ENCODE data around the gene TMPRSS13. TPM values are rescaled to one million over a fixed set of nuclear protein-coding genes. Genes with fewer than 3 reads are reported as not detected.

TMPRSS13 gene
- total and polyA plus RNA-seq, 2 of the 13 experiments (the other 11 are each of a cell fraction or from before 2014, with no cell fraction given), result not detected

DNA sequence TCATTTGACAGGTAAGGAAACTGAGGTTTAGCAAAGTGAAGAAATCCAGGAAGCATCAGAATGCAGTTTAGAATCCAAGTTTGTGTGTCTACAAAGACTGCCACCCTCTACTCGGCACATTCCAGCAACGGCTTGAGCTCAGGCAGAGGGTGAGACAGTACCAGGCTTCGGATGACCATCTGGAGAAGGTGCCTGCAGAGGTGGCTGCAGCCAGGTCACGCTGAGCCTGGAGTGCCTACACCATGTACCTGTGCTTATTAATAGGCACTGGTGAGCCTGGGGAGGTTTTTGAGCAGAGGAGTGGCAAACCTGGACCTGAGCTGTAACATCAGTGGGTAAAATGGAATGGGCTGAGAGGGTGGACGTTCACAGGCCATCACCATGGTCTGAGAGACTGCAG, 57.4 kb downstream of the TMPRSS13 start:
- CTCF ChIA-PET (ENCODE audit: low intra/inter-chr PET ratio, low total read pairs), result no interaction called here
- TF ChIP-seq FOXA1 (IDR thresholded peaks at IDR 0.05) (no peak), FOXA1 (CRISPR knock-in tag; IDR thresholded peaks at IDR 0.05) (no peak), ZNF766 (CRISPR knock-in tag; IDR thresholded peaks at IDR 0.05; ENCODE audit: borderline replicate concordance) (no peak), STAT5B (CRISPR knock-in tag; IDR thresholded peaks at IDR 0.05) (no peak)
- TF ChIP-seq, protein P1, sequence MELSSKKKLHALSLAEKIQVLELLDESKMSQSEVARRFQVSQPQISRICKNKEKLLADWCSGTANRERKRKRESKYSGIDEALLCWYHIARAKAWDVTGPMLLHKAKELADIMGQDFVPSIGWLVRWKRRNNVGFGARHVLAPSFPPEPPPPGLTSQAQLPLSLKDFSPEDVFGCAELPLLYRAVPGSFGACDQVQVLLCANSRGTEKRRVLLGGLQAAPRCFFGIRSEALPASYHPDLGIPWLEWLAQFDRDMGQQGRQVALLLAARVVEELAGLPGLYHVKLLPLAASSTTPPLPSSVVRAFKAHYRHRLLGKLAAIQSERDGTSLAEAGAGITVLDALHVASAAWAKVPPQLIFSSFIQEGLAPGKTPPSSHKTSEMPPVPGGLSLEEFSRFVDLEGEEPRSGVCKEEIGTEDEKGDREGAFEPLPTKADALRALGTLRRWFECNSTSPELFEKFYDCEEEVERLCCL (CRISPR knock-in tag; IDR thresholded peaks at IDR 0.05; ENCODE audit: borderline replicate concordance), result no peak
- TF ChIP-seq, protein P2, sequence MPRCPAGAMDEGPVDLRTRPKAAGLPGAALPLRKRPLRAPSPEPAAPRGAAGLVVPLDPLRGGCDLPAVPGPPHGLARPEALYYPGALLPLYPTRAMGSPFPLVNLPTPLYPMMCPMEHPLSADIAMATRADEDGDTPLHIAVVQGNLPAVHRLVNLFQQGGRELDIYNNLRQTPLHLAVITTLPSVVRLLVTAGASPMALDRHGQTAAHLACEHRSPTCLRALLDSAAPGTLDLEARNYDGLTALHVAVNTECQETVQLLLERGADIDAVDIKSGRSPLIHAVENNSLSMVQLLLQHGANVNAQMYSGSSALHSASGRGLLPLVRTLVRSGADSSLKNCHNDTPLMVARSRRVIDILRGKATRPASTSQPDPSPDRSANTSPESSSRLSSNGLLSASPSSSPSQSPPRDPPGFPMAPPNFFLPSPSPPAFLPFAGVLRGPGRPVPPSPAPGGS (CRISPR knock-in tag; IDR thresholded peaks at IDR 0.05), result no peak
- TF ChIP-seq, protein P3, sequence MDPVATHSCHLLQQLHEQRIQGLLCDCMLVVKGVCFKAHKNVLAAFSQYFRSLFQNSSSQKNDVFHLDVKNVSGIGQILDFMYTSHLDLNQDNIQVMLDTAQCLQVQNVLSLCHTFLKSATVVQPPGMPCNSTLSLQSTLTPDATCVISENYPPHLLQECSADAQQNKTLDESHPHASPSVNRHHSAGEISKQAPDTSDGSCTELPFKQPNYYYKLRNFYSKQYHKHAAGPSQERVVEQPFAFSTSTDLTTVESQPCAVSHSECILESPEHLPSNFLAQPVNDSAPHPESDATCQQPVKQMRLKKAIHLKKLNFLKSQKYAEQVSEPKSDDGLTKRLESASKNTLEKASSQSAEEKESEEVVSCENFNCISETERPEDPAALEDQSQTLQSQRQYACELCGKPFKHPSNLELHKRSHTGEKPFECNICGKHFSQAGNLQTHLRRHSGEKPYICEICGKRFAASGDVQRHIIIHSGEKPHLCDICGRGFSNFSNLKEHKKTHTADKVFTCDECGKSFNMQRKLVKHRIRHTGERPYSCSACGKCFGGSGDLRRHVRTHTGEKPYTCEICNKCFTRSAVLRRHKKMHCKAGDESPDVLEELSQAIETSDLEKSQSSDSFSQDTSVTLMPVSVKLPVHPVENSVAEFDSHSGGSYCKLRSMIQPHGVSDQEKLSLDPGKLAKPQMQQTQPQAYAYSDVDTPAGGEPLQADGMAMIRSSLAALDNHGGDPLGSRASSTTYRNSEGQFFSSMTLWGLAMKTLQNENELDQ (CRISPR knock-in tag; IDR thresholded peaks at IDR 0.05; ENCODE audit: borderline replicate concordance), result no peak
- TF ChIP-seq, protein P4, sequence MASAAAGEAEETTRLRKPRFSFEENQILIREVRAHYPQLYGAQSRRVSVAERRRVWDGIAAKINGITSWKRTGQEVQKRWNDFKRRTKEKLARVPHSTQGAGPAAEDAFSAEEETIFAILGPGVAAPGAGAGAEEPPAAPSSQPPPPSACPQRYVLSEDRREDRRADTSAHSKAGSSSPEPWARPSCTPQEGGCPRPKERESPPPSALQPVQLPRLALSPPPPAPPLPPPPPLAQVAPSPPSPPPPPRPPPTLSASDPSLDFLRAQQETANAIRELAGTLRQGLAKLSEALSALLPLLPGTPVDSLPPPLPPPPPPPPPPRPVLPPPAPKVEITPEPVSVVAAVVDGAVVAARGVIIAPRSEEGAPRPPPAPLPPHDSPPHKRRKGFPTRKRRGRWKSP (CRISPR knock-in tag; IDR thresholded peaks at IDR 0.05), result no peak
- TF ChIP-seq, protein P5, sequence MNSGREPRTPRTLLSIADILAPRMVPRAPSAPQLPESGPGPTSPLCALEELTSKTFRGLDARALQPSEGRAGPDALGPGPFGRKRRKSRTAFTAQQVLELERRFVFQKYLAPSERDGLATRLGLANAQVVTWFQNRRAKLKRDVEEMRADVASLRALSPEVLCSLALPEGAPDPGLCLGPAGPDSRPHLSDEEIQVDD (CRISPR knock-in tag; IDR thresholded peaks at IDR 0.05; ENCODE audit: borderline replicate concordance), result no peak
- TF ChIP-seq, protein P6, sequence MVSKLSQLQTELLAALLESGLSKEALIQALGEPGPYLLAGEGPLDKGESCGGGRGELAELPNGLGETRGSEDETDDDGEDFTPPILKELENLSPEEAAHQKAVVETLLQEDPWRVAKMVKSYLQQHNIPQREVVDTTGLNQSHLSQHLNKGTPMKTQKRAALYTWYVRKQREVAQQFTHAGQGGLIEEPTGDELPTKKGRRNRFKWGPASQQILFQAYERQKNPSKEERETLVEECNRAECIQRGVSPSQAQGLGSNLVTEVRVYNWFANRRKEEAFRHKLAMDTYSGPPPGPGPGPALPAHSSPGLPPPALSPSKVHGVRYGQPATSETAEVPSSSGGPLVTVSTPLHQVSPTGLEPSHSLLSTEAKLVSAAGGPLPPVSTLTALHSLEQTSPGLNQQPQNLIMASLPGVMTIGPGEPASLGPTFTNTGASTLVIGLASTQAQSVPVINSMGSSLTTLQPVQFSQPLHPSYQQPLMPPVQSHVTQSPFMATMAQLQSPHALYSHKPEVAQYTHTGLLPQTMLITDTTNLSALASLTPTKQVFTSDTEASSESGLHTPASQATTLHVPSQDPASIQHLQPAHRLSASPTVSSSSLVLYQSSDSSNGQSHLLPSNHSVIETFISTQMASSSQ (IDR thresholded peaks at IDR 0.05; ENCODE audit: low read depth), result no peak
- TF ChIP-seq, protein P6 (CRISPR knock-in tag; IDR thresholded peaks at IDR 0.05; ENCODE audit: borderline replicate concordance), result no peak
- TF ChIP-seq, protein P7, sequence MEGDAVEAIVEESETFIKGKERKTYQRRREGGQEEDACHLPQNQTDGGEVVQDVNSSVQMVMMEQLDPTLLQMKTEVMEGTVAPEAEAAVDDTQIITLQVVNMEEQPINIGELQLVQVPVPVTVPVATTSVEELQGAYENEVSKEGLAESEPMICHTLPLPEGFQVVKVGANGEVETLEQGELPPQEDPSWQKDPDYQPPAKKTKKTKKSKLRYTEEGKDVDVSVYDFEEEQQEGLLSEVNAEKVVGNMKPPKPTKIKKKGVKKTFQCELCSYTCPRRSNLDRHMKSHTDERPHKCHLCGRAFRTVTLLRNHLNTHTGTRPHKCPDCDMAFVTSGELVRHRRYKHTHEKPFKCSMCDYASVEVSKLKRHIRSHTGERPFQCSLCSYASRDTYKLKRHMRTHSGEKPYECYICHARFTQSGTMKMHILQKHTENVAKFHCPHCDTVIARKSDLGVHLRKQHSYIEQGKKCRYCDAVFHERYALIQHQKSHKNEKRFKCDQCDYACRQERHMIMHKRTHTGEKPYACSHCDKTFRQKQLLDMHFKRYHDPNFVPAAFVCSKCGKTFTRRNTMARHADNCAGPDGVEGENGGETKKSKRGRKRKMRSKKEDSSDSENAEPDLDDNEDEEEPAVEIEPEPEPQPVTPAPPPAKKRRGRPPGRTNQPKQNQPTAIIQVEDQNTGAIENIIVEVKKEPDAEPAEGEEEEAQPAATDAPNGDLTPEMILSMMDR (CRISPR knock-in tag; IDR thresholded peaks at IDR 0.05), result no peak

More for the DNA sequence above, 57.4 kb downstream of the TMPRSS13 start:
- Histone ChIP-seq H3K27me3 (ENCODE audit: control insufficient read depth in 1 of 2, insufficient read depth in 2 of 2, low read length in 2 of 2) (peaks cover 10 to 95% of the 10 kb centered on the region in 2 experiments; a peak in 4 of 5 replicates), H3K4me1 (ENCODE audit: insufficient read depth, low read length) (no peaks in the 10 kb centered on the region), H3K9ac (ENCODE audit: insufficient read depth, low read depth, low read length) (no peak overlapping the region), H3K4me3 (replicated peaks in 1 of 3; ENCODE audit: insufficient read depth in 1 of 3, low read depth in 2 of 3, low read length in 3 of 3) (no peak overlapping the region), H3K36me3 (replicated peaks in 1 of 2; ENCODE audit: control insufficient read depth in 1 of 2, insufficient read depth in 2 of 2, low read length in 2 of 2) (no peaks in the 10 kb centered on the region), H3K4me2 (ENCODE audit: low read depth, low read length) (no peak overlapping the region), H2AFZ (ENCODE audit: low read length) (no peak overlapping the region), H4K20me1 (ENCODE audit: insufficient read depth, low read length) (no peaks in the 10 kb centered on the region), H3K79me2 (ENCODE audit: insufficient read depth, low read length) (no peaks in the 10 kb centered on the region), H3K9me3 (ENCODE audit: low read length) (no peaks in the 10 kb centered on the region), H3K27ac (ENCODE audit: extremely low read length, insufficient read depth, low read length) (no peak overlapping the region)
- in situ Hi-C loops (cut with HindIII; ENCODE audit: extremely low pct_ligation_motif_present, low pct_unique_long_range_greater_than_20kb) (no loop called here), intact Hi-C loops (cut with micrococcal nuclease; ENCODE audit: unreplicated experiment) (no loop called here)
- POLR2A ChIA-PET, result no interaction called here
- DNase-seq (ENCODE audit: low spot score) (no peak), ATAC-seq (no peak), FAIRE-seq (no peak)
- no TSS peak for BruUV-seq (replicated peaks)
- 9% methylated on average over 5 of the region's 5 CpGs for WGBS (ENCODE audit: low lambda C conversion rate)

Data from HepG2 (cell line).